Mesothelial cell of epicardium (in vitro differentiated cells): ENCODE results near the gene APAF1. TPM values are rescaled to one million over a fixed set of nuclear protein-coding genes. Genes with fewer than 3 reads are reported as not detected.
A peak's percentile ranks its signal among the peaks of the same experiment; 100 is the strongest.

ENCODE experiments used
- DNase-seq, 2 experiments: peaks; one replicate each; pipeline ENCODE4 v3.0.0; 2021; ENCODE audit warnings: low spot score in 2 of 2; ENCODE audit not compliant: unreplicated experiment in 2 of 2
- H3K27ac Mint-ChIP-seq: 2 replicates; pipeline ENCODE4 v1.8.0; 2021; ENCODE audit warnings: mixed read lengths
- H3K27me3 Mint-ChIP-seq: 2 replicates; pipeline ENCODE4 v1.8.0; 2021; ENCODE audit warnings: low read depth, mixed read lengths
- H3K36me3 Mint-ChIP-seq: 2 replicates; pipeline ENCODE4 v1.8.0; 2021; ENCODE audit warnings: mixed read lengths
- H3K4me1 Mint-ChIP-seq: 2 replicates; pipeline ENCODE4 v1.8.0; 2021; ENCODE audit warnings: mixed read lengths
- H3K4me3 Mint-ChIP-seq: 2 replicates; pipeline ENCODE4 v1.8.0; 2021; ENCODE audit warnings: mild to moderate bottlenecking, moderate library complexity, mixed read lengths
- H3K9me3 Mint-ChIP-seq: 2 replicates; pipeline ENCODE4 v1.8.0; 2021; ENCODE audit warnings: mixed read lengths
- total RNA-seq: library from RNA; stranded (reverse); gene quantifications from 3 replicates; pipeline ENCODE4 v1.2.1, GENCODE V29; 2021
- TF ChIP-seq, protein P1 (sequence below): fragments of 200-600 bp; sonication (generic); IDR thresholded peaks from one replicate; pipeline ENCODE4 v1.5.0; 2021; ENCODE audit warnings: antibody characterized with exemption; ENCODE audit not compliant: unreplicated experiment

APAF1 gene
- total RNA-seq, 1 donor from 2014 or later, result 25.9 TPM

- H3K27ac Mint-ChIP-seq, result peak overlapping the region; percentile 66
- DNase-seq, result no peak
Observed at GRCh38 chr12:98653866-98654493, 8.9 kb downstream of the APAF1 start.

GRCh38 chr12:98656289-98657101, 11.4 kb downstream of the APAF1 start:
- H3K4me3 Mint-ChIP-seq, result no peak overlapping the region
- H3K27ac Mint-ChIP-seq, result no peak overlapping the region
- TF ChIP-seq, protein P1, sequence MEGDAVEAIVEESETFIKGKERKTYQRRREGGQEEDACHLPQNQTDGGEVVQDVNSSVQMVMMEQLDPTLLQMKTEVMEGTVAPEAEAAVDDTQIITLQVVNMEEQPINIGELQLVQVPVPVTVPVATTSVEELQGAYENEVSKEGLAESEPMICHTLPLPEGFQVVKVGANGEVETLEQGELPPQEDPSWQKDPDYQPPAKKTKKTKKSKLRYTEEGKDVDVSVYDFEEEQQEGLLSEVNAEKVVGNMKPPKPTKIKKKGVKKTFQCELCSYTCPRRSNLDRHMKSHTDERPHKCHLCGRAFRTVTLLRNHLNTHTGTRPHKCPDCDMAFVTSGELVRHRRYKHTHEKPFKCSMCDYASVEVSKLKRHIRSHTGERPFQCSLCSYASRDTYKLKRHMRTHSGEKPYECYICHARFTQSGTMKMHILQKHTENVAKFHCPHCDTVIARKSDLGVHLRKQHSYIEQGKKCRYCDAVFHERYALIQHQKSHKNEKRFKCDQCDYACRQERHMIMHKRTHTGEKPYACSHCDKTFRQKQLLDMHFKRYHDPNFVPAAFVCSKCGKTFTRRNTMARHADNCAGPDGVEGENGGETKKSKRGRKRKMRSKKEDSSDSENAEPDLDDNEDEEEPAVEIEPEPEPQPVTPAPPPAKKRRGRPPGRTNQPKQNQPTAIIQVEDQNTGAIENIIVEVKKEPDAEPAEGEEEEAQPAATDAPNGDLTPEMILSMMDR, result no peak
- peaks cover 15% of the 10 kb centered on the region for H3K36me3 Mint-ChIP-seq
- no peaks in the 10 kb centered on the region for H3K9me3 Mint-ChIP-seq
- peaks cover 1% of the 10 kb centered on the region for H3K4me1 Mint-ChIP-seq
- DNase-seq, result no peak
- no peaks in the 10 kb centered on the region for H3K27me3 Mint-ChIP-seq

More at GRCh38 chr12:98653866-98654493, 8.9 kb downstream of the APAF1 start:
- Mint-ChIP-seq H3K27me3 (no peaks in the 10 kb centered on the region), H3K36me3 (peaks cover 20% of the 10 kb centered on the region), H3K9me3 (no peaks in the 10 kb centered on the region), H3K4me3 (no peak overlapping the region), H3K4me1 (peaks cover 1% of the 10 kb centered on the region)
- TF ChIP-seq, protein P1, result peak; percentile 45

- no peaks in the 10 kb centered on the region for H3K9me3 Mint-ChIP-seq
- TF ChIP-seq, protein P1, result no peak
- no peak overlapping the region for H3K4me3 Mint-ChIP-seq
- no peak for DNase-seq
- H3K36me3 Mint-ChIP-seq, result peaks cover 17% of the 10 kb centered on the region
- no peaks in the 10 kb centered on the region for H3K27me3 Mint-ChIP-seq
- H3K4me1 Mint-ChIP-seq, result no peaks in the 10 kb centered on the region
- no peak overlapping the region for H3K27ac Mint-ChIP-seq
Observed at GRCh38 chr12:98660521-98660920, 15.4 kb downstream of the APAF1 start.

GRCh38 chr12:98669751-98670150, 24.7 kb downstream of the APAF1 start:
- Mint-ChIP-seq H3K27ac (no peak overlapping the region), H3K4me3 (no peak overlapping the region), H3K36me3 (peaks cover 29% of the 10 kb centered on the region), H3K27me3 (no peaks in the 10 kb centered on the region), H3K4me1 (peaks cover 6% of the 10 kb centered on the region), H3K9me3 (no peaks in the 10 kb centered on the region)
- TF ChIP-seq, protein P1, result no peak
- no peak for DNase-seq

DNA sequence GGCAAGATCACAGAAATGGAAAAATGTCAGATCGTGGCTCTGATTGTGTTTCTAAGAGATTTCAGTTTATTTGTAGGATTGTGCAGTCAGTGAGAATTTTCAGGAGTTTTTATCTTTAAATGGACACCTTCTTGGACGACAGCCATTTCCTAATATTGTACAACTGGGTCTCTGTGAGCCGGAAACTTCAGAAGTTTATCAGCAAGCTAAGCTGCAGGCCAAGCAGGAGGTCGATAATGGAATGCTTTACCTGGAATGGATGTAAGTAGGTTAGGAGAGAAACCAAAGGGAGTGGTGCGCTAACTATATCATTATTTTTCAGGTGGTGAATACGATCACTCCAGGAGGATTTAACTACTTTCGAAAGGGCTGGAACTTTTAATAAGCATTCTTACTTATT, 26.4 kb downstream of the APAF1 start:
- peaks cover 21% of the 10 kb centered on the region for H3K36me3 Mint-ChIP-seq
- no peak overlapping the region for H3K4me3 Mint-ChIP-seq
- H3K27me3 Mint-ChIP-seq, result no peaks in the 10 kb centered on the region
- H3K9me3 Mint-ChIP-seq, result no peaks in the 10 kb centered on the region
- H3K4me1 Mint-ChIP-seq, result peaks cover 6% of the 10 kb centered on the region
- TF ChIP-seq, protein P1, result no peak
- no peak for DNase-seq
- H3K27ac Mint-ChIP-seq, result peak overlapping the region; percentile 62
